Calu3 (cell line): ENCODE results near the gene ARRB1. TPM values are rescaled to one million over a fixed set of nuclear protein-coding genes. Genes with fewer than 3 reads are reported as not detected.

ENCODE experiments used
- BruUV-seq: library from RNA; stranded (reverse); fragments of 400-500 nt; replicated peaks from 2 replicates; lab custom pipeline; 2021; lab: Mats Ljungman, UMichigan
- CTCF ChIA-PET: fragments of 300-600 bp; sonication (Branson Sonifier 250); formaldehyde crosslinking; loops from one replicate; lab custom pipeline; 2022; ENCODE audit warnings: antibody characterized with exemption; lab: Charles Lee
- DNase-seq: peaks from one replicate; pipeline ENCODE4 v3.0.0; 2022
- H3K27ac Mint-ChIP-seq: one replicate; pipeline ENCODE4 v1.8.0; 2022; ENCODE audit warnings: mixed read lengths; ENCODE audit not compliant: unreplicated experiment
- H3K27me3 Mint-ChIP-seq: one replicate; pipeline ENCODE4 v1.8.0; 2022; ENCODE audit warnings: mixed read lengths; ENCODE audit not compliant: unreplicated experiment
- H3K36me3 Mint-ChIP-seq: one replicate; pipeline ENCODE4 v1.8.0; 2022; ENCODE audit warnings: mild to moderate bottlenecking, moderate library complexity, mixed read lengths; ENCODE audit not compliant: insufficient read depth, unreplicated experiment
- H3K4me1 Mint-ChIP-seq: one replicate; pipeline ENCODE4 v1.8.0; 2022; ENCODE audit warnings: mild to moderate bottlenecking, low read depth, mixed read lengths; ENCODE audit not compliant: unreplicated experiment
- H3K4me3 Mint-ChIP-seq: one replicate; pipeline ENCODE4 v1.8.0; 2022; ENCODE audit warnings: mild to moderate bottlenecking, low read depth, moderate library complexity, mixed read lengths; ENCODE audit not compliant: unreplicated experiment
- H3K9me3 Mint-ChIP-seq: one replicate; pipeline ENCODE4 v1.8.0; 2022; ENCODE audit warnings: low read depth, mixed read lengths; ENCODE audit not compliant: unreplicated experiment
- CTCF ChIP-seq: fragments of 200-600 bp; IDR thresholded peaks from one replicate; pipeline ENCODE4 v1.8.0; 2022; ENCODE audit warnings: antibody characterized with exemption; ENCODE audit not compliant: unreplicated experiment
- intact Hi-C: fragments of 100-400 bp; cut with micrococcal nuclease; formaldehyde crosslinking; loops from one replicate; pipeline ENCODE4 v1.10.0; 2022; ENCODE audit not compliant: unreplicated experiment
- total RNA-seq: library from RNA; stranded (reverse); gene quantifications from 2 replicates; pipeline ENCODE4 v1.2.3, GENCODE V29; 2022

ARRB1 gene
- total RNA-seq, 1 experiment from 2014 or later = 8.7 TPM

- CTCF ChIA-PET = no interaction called here
- no peak for TF ChIP-seq CTCF
- Mint-ChIP-seq H3K9me3 (no peaks in the 10 kb centered on the region), H3K4me3 (no peak overlapping the region), H3K4me1 (no peaks in the 10 kb centered on the region), H3K27me3 (no peaks in the 10 kb centered on the region), H3K36me3 (no peaks in the 10 kb centered on the region), H3K27ac (no peak overlapping the region)
- no TSS peak for BruUV-seq
- DNase-seq = no peak
- intact Hi-C loops = no loop called here
Observed at GRCh38 chr11:75272821-75273301, 78.6 kb downstream of the ARRB1 start.

- Mint-ChIP-seq H3K27ac (no peak overlapping the region), H3K4me3 (no peak overlapping the region), H3K27me3 (no peaks in the 10 kb centered on the region), H3K36me3 (no peaks in the 10 kb centered on the region), H3K4me1 (no peaks in the 10 kb centered on the region), H3K9me3 (no peaks in the 10 kb centered on the region)
- no TSS peak for BruUV-seq
- no peak for DNase-seq
- intact Hi-C loops = no loop called here
- TF ChIP-seq CTCF = no peak
- CTCF ChIA-PET = no interaction called here
Observed at GRCh38 chr11:75272391-75272790, 79.1 kb downstream of the ARRB1 start.

GRCh38 chr11:75271730-75272129 lies 79.7 kb downstream of the ARRB1 start:
- H3K9me3 Mint-ChIP-seq = no peaks in the 10 kb centered on the region
- H3K27me3 Mint-ChIP-seq = no peaks in the 10 kb centered on the region
- no peak for DNase-seq
- no peaks in the 10 kb centered on the region for H3K4me1 Mint-ChIP-seq
- BruUV-seq = no TSS peak
- intact Hi-C loops = no loop called here
- CTCF ChIA-PET = interaction anchor here (0.9 kb wide), 2 partner anchors 9 to 23 kb away, joined by 4 read pairs; no protein-coding TSS in a partner anchor
- H3K36me3 Mint-ChIP-seq = no peaks in the 10 kb centered on the region
- H3K4me3 Mint-ChIP-seq = no peak overlapping the region
- H3K27ac Mint-ChIP-seq = no peak overlapping the region
- no peak for TF ChIP-seq CTCF

GRCh38 chr11:75270896-75271418 lies 80.5 kb downstream of the ARRB1 start:
- H3K27ac Mint-ChIP-seq = no peak overlapping the region
- H3K36me3 Mint-ChIP-seq = no peaks in the 10 kb centered on the region
- H3K27me3 Mint-ChIP-seq = no peaks in the 10 kb centered on the region
- TF ChIP-seq CTCF = peak; percentile 42
- no peak for DNase-seq
- H3K9me3 Mint-ChIP-seq = no peaks in the 10 kb centered on the region
- CTCF ChIA-PET = interaction anchor here (0.6 to 1.5 kb wide), 6 partner anchors 9 to 101 kb away, joined by 3 to 4 read pairs (median 3); no protein-coding TSS in a partner anchor
- no peaks in the 10 kb centered on the region for H3K4me1 Mint-ChIP-seq
- no peak overlapping the region for H3K4me3 Mint-ChIP-seq
- intact Hi-C loops = no loop called here
- BruUV-seq = no TSS peak
